SK-N-SH (cell line): Measurements from ENCODE around the gene NDUFAF8. TPM values are rescaled to one million over a fixed set of nuclear protein-coding genes. Genes with fewer than 3 reads are reported as not detected.
A peak's percentile ranks its signal among the peaks of the same experiment; 100 is the strongest.

Experiments
- CTCF ChIA-PET: fragments of 300-600, 350-600 bp; formaldehyde crosslinking; extraction: SDS; loops from one replicate; lab custom pipeline; 2021; lab: Yijun Ruan, JAX
- POLR2A ChIA-PET: fragments of 350-600 bp; sonication (Branson Sonifier 250); formaldehyde crosslinking; extraction: SDS; loops from one replicate; lab custom pipeline; 2020; ENCODE audit warnings: antibody characterized with exemption, inconsistent platforms; lab: Yijun Ruan, JAX
- DNase-seq: peaks from one replicate; pipeline ENCODE4 v3.0.0; 2012
- H2AFZ ChIP-seq: fragments of 200-600 bp; sonication (generic); 2 replicates; pipeline ENCODE4 v1.8.1; 2016; ENCODE audit warnings: antibody characterized with exemption, mild to moderate bottlenecking, low read depth
- H3F3A ChIP-seq: fragments of 200-600 bp; sonication (generic); replicated peaks from 2 replicates; pipeline ENCODE3; 2016; ENCODE audit warnings: antibody characterized with exemption, mild to moderate bottlenecking; ENCODE audit not compliant: insufficient read depth
- H3K27ac ChIP-seq, 2 experiments: fragments of 200-500 bp in 1 of 2; fragments of 200-600 bp in 1 of 2; sonication (Bioruptor generic) in 1 of 2; sonication (generic), shearing (Covaris generic) in 1 of 2; 2 replicates each; pipeline versions ENCODE4 v1.5.1 to v1.6.1; 2014 to 2016; ENCODE audit warnings: low read depth in 2 of 2, inconsistent platforms in 1 of 2, low read length in 1 of 2, mild to moderate bottlenecking in 1 of 2, mixed read lengths in 1 of 2
- H3K27me3 ChIP-seq: fragments of 200-600 bp; sonication (generic), shearing (Covaris generic); 2 replicates; pipeline ENCODE4 v1.6.1; 2016; ENCODE audit warnings: mixed run types; ENCODE audit not compliant: insufficient read depth
- H3K36me3 ChIP-seq, 2 experiments: fragments of 200-500 bp in 1 of 2; fragments of 200-600 bp in 1 of 2; sonication (Bioruptor generic) in 1 of 2; sonication (generic) in 1 of 2; replicated peaks in 1 of 2; 2 replicates each; pipeline versions ENCODE3 to v1.5.1; 2014 to 2016; ENCODE audit warnings: low read length in 1 of 2, mild to moderate bottlenecking in 1 of 2; ENCODE audit not compliant: insufficient read depth in 2 of 2, control insufficient read depth in 1 of 2
- H3K4me1 ChIP-seq, 2 experiments: fragments of 200-500 bp in 1 of 2; fragments of 200-600 bp in 1 of 2; sonication (Bioruptor generic) in 1 of 2; sonication (generic), shearing (Covaris generic) in 1 of 2; 2 replicates each; pipeline versions ENCODE4 v1.5.1 to v1.6.1; 2014 to 2016; ENCODE audit warnings: low read depth in 1 of 2, low read length in 1 of 2, mixed run types in 1 of 2; ENCODE audit not compliant: insufficient read depth in 2 of 2, control insufficient read depth in 1 of 2
- H3K4me2 ChIP-seq: fragments of 200-600 bp; sonication (generic), shearing (Covaris generic); 2 replicates; pipeline ENCODE4 v1.6.1; 2017; ENCODE audit warnings: mixed run types
- H3K4me3 ChIP-seq, 2 experiments: fragments of 200-500 bp in 1 of 2; fragments of 200-600 bp in 1 of 2; sonication (Bioruptor generic) in 1 of 2; sonication (generic), shearing (Covaris generic) in 1 of 2; 2 replicates each; pipeline versions ENCODE4 v1.5.1 to v1.8.1; 2014 to 2016; ENCODE audit warnings: low read depth in 2 of 2, inconsistent platforms in 1 of 2, low read length in 1 of 2, mild to moderate bottlenecking in 1 of 2, mixed read lengths in 1 of 2, moderate library complexity in 1 of 2
- H3K79me2 ChIP-seq: fragments of 200-600 bp; sonication (generic); 2 replicates; pipeline ENCODE4 v1.8.1; 2017; ENCODE audit warnings: mild to moderate bottlenecking; ENCODE audit not compliant: insufficient read depth
- H3K9ac ChIP-seq: fragments of 200-600 bp; sonication (generic); 2 replicates; pipeline ENCODE4 v1.6.1; 2017; ENCODE audit warnings: mixed run types
- H3K9me2 ChIP-seq: fragments of 200-600 bp; sonication (generic); 2 replicates; pipeline ENCODE4 v1.6.1; 2017; ENCODE audit warnings: mixed run types
- H3K9me3 ChIP-seq: fragments of 200-600 bp; sonication (generic); 2 replicates; pipeline ENCODE4 v1.6.1; 2017; ENCODE audit warnings: mixed run types, mild to moderate bottlenecking, moderate library complexity
- H4K20me1 ChIP-seq: fragments of 200-600 bp; sonication (generic); 2 replicates; pipeline ENCODE4 v1.6.1; 2017; ENCODE audit warnings: mild to moderate bottlenecking, mixed run types; ENCODE audit not compliant: insufficient read depth
- EP300 ChIP-seq, 2 experiments: IDR thresholded peaks; 2 replicates each; pipeline versions ENCODE4 v1.4.0 to v1.6.1; 2012; ENCODE audit warnings: borderline replicate concordance in 1 of 2, low read depth in 1 of 2, low read length in 1 of 2
- FOXJ3 ChIP-seq: sonication (generic); formaldehyde crosslinking; IDR thresholded peaks from 2 replicates; pipeline ENCODE4 v1.5.1; 2020; ENCODE audit warnings: mild to moderate bottlenecking, missing genetic modification reagents
- FOXM1 ChIP-seq: IDR thresholded peaks from 2 replicates; pipeline ENCODE4 v1.4.0; 2012; ENCODE audit warnings: low read depth, mild to moderate bottlenecking
- JUND ChIP-seq: IDR thresholded peaks from 2 replicates; pipeline ENCODE4 v1.4.0; 2012
- POLR2AphosphoS5 ChIP-seq: IDR thresholded peaks from 2 replicates; pipeline ENCODE4 v1.6.1; 2012; ENCODE audit warnings: low read depth, low read length
- RAD21 ChIP-seq: IDR thresholded peaks from 2 replicates; pipeline ENCODE4 v1.6.1; 2012; ENCODE audit warnings: mild to moderate bottlenecking, low read length
- RCOR1 ChIP-seq: fragments of 150-350 bp; IDR thresholded peaks from 2 replicates; pipeline ENCODE4 v1.6.1; 2017; ENCODE audit warnings: antibody characterized with exemption, low read length
- RFX5 ChIP-seq: IDR thresholded peaks from 2 replicates; pipeline ENCODE4 v1.6.1; 2012; ENCODE audit warnings: mild to moderate bottlenecking, improper control_type of control experiment, low read length
- SMC3 ChIP-seq: IDR thresholded peaks from 2 replicates; pipeline ENCODE4 v1.6.1; 2012; ENCODE audit warnings: low read depth, low read length, improper control_type of control experiment
- TAF1 ChIP-seq: IDR thresholded peaks from 2 replicates; pipeline ENCODE4 v1.6.1; 2012; ENCODE audit warnings: low read depth, mild to moderate bottlenecking, low read length, moderate library complexity, borderline replicate concordance
- WGBS: methylation state at CpG from one replicate; pipeline ENCODE4 v1.1.6; 2017; ENCODE audit warnings: low lambda C conversion rate; 5-methylcytosine and 5-hydroxymethylcytosine counted together
- polyA plus RNA-seq, 3 experiments: library from polyadenylated mRNA; depleted of rRNA; stranded (reverse); fragments of >200 nt; gene quantifications; 2 replicates each; pipeline ENCODE4 v1.2.3, GENCODE V29; 2012
- TF ChIP-seq, protein P1 (sequence below): IDR thresholded peaks from 2 replicates; pipeline ENCODE4 v1.4.0; 2012; ENCODE audit warnings: low read depth, borderline replicate concordance
- TF ChIP-seq, protein P2 (sequence below): fragments of 200-600 bp; sonication (generic); IDR thresholded peaks from 2 replicates; pipeline ENCODE4 v1.6.1; 2017; ENCODE audit warnings: antibody characterized with exemption, mild to moderate bottlenecking, moderate library complexity
- TF ChIP-seq, protein P3 (sequence below): IDR thresholded peaks from 2 replicates; pipeline ENCODE4 v1.4.0; 2012; ENCODE audit warnings: low read depth, borderline replicate concordance
- TF ChIP-seq, protein P4 (sequence below): IDR thresholded peaks from 2 replicates; pipeline ENCODE4 v1.4.0; 2012; ENCODE audit warnings: low read depth
- TF ChIP-seq, protein P5 (sequence below): IDR thresholded peaks from 2 replicates; pipeline ENCODE4; 2012

NDUFAF8 gene
- polyA plus RNA-seq, 1 of the 3 experiments (the other 2 are of a cell fraction), result 229 TPM

DNA sequence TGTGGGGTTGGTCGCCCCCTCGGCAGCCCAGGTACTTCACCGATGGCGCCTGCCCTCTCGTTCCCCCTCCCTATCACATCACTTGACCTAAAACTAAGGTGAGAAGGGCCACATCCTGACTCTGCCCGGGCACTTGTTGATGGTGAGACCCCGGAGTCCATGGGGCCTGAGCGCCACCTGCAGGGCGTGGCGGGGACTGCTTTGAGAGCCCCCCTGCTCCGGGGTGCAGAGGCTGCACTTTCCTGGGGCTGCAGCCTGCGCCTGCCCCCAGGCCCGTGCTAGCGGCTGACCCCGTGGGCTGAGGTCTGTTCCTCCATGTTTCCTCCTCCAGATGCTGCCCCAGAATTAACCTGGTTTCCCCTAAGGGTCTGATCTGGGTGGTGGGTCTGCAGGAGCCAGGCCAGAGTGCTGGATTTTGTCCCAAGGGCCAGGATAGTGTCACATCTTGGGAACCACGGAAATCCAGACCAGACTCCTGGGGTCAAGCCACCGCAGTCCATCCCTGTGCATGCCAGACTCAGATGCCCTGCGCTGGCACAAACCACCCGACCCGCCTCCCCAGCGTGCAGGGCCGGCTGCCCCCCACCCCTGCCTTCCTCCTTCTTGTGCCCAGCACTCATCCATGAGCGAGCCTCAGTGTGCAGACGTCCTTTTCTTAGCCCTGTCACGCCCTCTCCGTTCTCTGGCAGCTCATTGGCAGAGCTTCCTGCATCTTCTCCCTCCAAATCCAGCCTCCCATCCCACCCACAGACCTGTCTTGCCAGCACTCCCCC lies 2.7 kb downstream of the NDUFAF8 start:
- peaks cover 13% of the 10 kb centered on the region for H4K20me1 ChIP-seq
- no peaks in the 10 kb centered on the region for H3K27me3 ChIP-seq
- DNase-seq, result peak; percentile 96
- TF ChIP-seq, protein P1, sequence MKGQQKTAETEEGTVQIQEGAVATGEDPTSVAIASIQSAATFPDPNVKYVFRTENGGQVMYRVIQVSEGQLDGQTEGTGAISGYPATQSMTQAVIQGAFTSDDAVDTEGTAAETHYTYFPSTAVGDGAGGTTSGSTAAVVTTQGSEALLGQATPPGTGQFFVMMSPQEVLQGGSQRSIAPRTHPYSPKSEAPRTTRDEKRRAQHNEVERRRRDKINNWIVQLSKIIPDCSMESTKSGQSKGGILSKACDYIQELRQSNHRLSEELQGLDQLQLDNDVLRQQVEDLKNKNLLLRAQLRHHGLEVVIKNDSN, result no peak
- TF ChIP-seq, protein P2, sequence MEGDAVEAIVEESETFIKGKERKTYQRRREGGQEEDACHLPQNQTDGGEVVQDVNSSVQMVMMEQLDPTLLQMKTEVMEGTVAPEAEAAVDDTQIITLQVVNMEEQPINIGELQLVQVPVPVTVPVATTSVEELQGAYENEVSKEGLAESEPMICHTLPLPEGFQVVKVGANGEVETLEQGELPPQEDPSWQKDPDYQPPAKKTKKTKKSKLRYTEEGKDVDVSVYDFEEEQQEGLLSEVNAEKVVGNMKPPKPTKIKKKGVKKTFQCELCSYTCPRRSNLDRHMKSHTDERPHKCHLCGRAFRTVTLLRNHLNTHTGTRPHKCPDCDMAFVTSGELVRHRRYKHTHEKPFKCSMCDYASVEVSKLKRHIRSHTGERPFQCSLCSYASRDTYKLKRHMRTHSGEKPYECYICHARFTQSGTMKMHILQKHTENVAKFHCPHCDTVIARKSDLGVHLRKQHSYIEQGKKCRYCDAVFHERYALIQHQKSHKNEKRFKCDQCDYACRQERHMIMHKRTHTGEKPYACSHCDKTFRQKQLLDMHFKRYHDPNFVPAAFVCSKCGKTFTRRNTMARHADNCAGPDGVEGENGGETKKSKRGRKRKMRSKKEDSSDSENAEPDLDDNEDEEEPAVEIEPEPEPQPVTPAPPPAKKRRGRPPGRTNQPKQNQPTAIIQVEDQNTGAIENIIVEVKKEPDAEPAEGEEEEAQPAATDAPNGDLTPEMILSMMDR, result peak; percentile 89
- TF ChIP-seq RCOR1 (0 out of 2 replicates have a peak, but pooled peaks have one; percentile 22), POLR2AphosphoS5 (0 out of 2 replicates have a peak, but pooled peaks have one; percentile 1), RAD21 (peak; percentile 82), SMC3 (peak; percentile 65), JUND (no peak)
- H3K9me2 ChIP-seq, result no peaks in the 10 kb centered on the region
- peaks cover 49% of the 10 kb centered on the region for H3K79me2 ChIP-seq
- no peak overlapping the region for H3K9ac ChIP-seq
- H2AFZ ChIP-seq, result no peak overlapping the region
- H3K4me3 ChIP-seq, result no peak overlapping the region
- H3K36me3 ChIP-seq, result peaks cover 0 to 36% of the 10 kb centered on the region in 2 experiments
- H3K4me1 ChIP-seq, result peaks cover 0 to 57% of the 10 kb centered on the region in 2 experiments; a peak in 2 of 4 replicates
- POLR2A ChIA-PET, result no interaction called here
- H3K4me2 ChIP-seq, result no peak overlapping the region
- peaks cover 4% of the 10 kb centered on the region for H3F3A ChIP-seq
- peak overlapping the region in 1 of 2 experiments; percentile 44; a peak in 1 of 4 replicates for H3K27ac ChIP-seq
- CTCF ChIA-PET, result interaction anchor here (0.7 to 12.8 kb wide), 11 partner anchors 9 to 294 kb away, joined by 3 to 133 read pairs (median 3); no protein-coding TSS in a partner anchor
- WGBS, result 57% methylated on average over 21 of the region's 26 CpGs
- H3K9me3 ChIP-seq, result no peaks in the 10 kb centered on the region

DNA sequence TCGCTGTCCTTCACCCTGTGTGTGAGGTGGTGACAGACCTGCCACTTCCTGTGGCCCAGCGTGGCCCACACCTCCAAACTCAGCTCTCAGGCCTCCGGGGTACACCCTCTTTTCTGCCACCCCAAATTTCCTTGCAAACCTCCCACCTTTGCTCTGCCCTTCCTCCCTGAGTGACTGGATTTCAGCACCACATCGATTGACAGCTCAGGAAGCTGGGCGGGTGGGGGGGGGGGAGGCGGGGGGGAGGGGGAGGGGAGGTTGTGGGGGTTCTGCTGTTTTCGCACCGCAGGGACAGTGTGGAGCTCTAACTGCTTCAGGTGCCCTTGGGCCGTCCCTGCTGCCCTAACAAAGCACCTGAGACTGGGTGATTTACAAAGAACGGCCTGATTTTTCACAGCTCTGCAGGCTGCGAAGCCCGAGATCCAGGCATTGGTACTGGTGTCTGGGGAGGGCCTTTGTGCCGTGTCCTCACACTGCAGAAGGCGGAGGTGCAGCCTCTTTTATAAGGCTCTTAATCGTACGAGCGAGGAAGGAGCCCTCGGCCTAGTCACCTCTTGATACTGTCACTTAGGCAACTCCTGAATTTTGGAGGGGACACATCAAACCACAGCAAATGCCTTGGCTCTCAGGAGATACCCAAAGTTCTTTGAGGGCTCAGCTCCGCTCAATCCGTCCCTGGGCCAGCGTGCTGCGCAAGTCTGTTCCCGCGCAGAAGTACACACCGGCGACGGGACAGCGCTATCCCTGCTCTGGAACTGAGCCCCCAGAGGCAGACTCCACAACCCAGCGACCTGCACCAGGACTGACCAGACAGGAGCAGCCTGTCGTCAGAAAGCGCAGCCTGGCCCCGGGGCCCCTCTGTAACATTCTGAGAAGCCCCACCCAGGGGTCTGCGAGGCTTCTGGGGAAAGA lies 3.6 kb downstream of the NDUFAF8 start:
- peaks cover 4% of the 10 kb centered on the region for H3F3A ChIP-seq
- no peak overlapping the region; a peak in 1 of 4 replicates for H3K27ac ChIP-seq
- H3K9me2 ChIP-seq, result no peaks in the 10 kb centered on the region
- peaks cover 13% of the 10 kb centered on the region for H4K20me1 ChIP-seq
- peaks cover 0 to 51% of the 10 kb centered on the region in 2 experiments; a peak in 2 of 4 replicates for H3K4me1 ChIP-seq
- no peak overlapping the region for H3K4me3 ChIP-seq
- peaks cover 5 to 40% of the 10 kb centered on the region in 2 experiments for H3K36me3 ChIP-seq
- 93% methylated on average over 31 of the region's 33 CpGs for WGBS
- peaks cover 41% of the 10 kb centered on the region for H3K79me2 ChIP-seq
- no peak overlapping the region for H2AFZ ChIP-seq
- H3K4me2 ChIP-seq, result no peak overlapping the region
- POLR2A ChIA-PET, result no interaction called here
- CTCF ChIA-PET, result interaction anchor here (0.7 to 12.8 kb wide), 11 partner anchors 8 to 294 kb away, joined by 3 to 133 read pairs (median 3); no protein-coding TSS in a partner anchor
- no peak overlapping the region for H3K9ac ChIP-seq
- no peak for DNase-seq
- no peaks in the 10 kb centered on the region for H3K9me3 ChIP-seq
- H3K27me3 ChIP-seq, result no peaks in the 10 kb centered on the region
- no peak for TF ChIP-seq FOXM1
- no peak for TF ChIP-seq TAF1
- TF ChIP-seq EP300 (IDR thresholded peaks at IDR 0.05; ENCODE audit: borderline replicate concordance in 1 of 2, low read depth in 1 of 2, low read length in 1 of 2), result no peak
- TF ChIP-seq, protein P3, sequence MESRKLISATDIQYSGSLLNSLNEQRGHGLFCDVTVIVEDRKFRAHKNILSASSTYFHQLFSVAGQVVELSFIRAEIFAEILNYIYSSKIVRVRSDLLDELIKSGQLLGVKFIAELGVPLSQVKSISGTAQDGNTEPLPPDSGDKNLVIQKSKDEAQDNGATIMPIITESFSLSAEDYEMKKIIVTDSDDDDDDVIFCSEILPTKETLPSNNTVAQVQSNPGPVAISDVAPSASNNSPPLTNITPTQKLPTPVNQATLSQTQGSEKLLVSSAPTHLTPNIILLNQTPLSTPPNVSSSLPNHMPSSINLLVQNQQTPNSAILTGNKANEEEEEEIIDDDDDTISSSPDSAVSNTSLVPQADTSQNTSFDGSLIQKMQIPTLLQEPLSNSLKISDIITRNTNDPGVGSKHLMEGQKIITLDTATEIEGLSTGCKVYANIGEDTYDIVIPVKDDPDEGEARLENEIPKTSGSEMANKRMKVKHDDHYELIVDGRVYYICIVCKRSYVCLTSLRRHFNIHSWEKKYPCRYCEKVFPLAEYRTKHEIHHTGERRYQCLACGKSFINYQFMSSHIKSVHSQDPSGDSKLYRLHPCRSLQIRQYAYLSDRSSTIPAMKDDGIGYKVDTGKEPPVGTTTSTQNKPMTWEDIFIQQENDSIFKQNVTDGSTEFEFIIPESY, result no peak
- TF ChIP-seq, protein P4, sequence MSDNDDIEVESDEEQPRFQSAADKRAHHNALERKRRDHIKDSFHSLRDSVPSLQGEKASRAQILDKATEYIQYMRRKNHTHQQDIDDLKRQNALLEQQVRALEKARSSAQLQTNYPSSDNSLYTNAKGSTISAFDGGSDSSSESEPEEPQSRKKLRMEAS, result no peak
- TF ChIP-seq, protein P5, sequence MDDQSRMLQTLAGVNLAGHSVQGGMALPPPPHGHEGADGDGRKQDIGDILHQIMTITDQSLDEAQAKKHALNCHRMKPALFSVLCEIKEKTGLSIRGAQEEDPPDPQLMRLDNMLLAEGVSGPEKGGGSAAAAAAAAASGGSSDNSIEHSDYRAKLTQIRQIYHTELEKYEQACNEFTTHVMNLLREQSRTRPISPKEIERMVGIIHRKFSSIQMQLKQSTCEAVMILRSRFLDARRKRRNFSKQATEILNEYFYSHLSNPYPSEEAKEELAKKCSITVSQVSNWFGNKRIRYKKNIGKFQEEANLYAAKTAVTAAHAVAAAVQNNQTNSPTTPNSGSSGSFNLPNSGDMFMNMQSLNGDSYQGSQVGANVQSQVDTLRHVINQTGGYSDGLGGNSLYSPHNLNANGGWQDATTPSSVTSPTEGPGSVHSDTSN, result 0 out of 2 replicates have a peak, but pooled peaks have one; percentile 5
- TF ChIP-seq RFX5, result no peak
- TF ChIP-seq FOXJ3 (CRISPR knock-in tag), result no peak
- TF ChIP-seq SMC3, result no peak
- TF ChIP-seq, protein P1, result no peak
